ENCODE data around the gene YPEL1.

YPEL1 gene, protein sequence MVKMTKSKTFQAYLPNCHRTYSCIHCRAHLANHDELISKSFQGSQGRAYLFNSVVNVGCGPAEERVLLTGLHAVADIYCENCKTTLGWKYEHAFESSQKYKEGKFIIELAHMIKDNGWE

GRCh38 chr22:21735200-21736083 is at the start of gene YPEL1:
TSS of gene YPEL1 (minus strand) at chr22:21735794. CDS start at chr22:21710744, 25,050 bp downstream.
- DNase-seq (ENCODE audit: low read depth): peak; percentile 89

GRCh38 chr22:21780259-21780658 is 44.7 kb upstream of the YPEL1 start:
- DNase-seq (ENCODE audit: low read depth): no peak

- no peak for DNase-seq (ENCODE audit: low read depth)
Measured at GRCh38 chr22:21779444-21779843, 43.9 kb upstream of the YPEL1 start.

GRCh38 chr22:21778705-21779363 is 43.2 kb upstream of the YPEL1 start:
- no peak for DNase-seq (ENCODE audit: low read depth)

DNA sequence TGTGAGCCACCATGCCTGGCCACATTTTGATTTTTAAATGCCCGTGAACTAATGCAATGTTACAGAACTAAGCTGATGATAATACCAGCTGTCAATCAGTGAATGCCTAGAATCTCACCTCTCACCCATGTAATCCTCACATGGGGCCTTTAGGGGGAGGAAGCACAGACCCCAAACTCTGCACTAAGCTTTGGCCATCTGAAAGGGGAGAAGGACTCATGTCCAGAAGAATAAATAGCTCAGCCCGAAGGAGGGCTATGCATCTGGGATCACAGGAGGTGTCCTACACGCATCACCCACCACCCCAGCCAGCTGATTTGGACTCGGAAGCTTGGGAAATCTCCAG is 36.0 kb upstream of the YPEL1 start:
- DNase-seq (ENCODE audit: low read depth): no peak

DNA sequence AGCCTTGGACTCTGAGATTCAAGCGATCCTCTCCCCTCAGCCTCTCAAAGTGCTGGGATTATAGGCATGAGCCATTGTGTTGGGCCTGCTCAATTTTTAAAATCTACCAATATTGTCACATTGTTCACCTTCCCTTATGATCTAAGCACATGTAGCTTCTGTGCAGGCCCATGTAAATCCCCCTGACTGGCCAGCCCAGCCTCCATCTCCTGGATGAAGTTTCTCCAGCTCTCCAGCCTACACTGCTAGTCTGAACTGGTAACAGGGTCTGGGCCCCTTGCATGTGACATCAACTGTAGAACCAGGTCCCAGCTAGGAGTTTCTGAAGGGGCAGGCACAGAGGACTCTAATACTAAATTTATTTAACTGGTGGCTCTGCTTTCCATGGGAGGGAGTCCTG is 32.8 kb upstream of the YPEL1 start:
- no peak for DNase-seq (ENCODE audit: low read depth)

DNA sequence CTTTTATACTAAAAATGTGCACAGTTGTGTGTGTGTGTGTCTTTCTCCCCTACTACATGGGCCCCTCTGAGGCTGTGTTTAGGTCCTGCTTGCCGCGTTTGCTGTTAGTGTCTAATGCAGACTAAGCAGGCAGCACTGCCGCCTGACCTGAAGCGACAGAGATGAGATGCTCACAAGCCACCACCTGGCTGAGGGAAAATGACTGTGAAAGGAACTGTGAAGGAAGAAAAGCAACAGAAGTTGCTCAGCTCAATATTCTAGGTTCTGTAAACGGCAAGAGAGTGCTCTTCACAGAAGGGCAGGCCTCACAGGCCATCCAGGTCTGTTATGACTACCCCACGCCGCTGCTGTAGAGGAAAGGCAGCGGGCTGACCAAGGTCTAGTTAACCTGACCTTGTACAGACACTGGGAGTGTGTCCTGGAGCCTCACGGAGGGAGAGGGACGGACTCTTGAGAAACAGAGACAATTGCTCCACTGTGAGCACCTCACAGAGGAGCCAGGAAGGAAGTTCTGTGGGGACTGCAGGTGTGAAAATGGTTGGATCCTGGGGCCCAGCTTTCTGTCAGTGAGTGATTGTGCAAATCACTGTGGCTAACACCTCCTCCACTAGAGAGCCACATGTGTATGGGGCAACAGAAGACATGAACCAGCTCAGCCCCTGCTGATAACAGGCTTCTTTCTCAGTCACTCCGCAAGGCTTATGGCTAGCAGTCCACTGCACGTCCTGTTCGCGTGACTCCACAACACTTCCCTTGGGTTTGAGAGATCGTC is 31.3 kb upstream of the YPEL1 start:
- no peak for DNase-seq (ENCODE audit: low read depth)

- DNase-seq (ENCODE audit: low read depth): no peak
Measured at GRCh38 chr22:21765909-21766529, 30.4 kb upstream of the YPEL1 start.

DNA sequence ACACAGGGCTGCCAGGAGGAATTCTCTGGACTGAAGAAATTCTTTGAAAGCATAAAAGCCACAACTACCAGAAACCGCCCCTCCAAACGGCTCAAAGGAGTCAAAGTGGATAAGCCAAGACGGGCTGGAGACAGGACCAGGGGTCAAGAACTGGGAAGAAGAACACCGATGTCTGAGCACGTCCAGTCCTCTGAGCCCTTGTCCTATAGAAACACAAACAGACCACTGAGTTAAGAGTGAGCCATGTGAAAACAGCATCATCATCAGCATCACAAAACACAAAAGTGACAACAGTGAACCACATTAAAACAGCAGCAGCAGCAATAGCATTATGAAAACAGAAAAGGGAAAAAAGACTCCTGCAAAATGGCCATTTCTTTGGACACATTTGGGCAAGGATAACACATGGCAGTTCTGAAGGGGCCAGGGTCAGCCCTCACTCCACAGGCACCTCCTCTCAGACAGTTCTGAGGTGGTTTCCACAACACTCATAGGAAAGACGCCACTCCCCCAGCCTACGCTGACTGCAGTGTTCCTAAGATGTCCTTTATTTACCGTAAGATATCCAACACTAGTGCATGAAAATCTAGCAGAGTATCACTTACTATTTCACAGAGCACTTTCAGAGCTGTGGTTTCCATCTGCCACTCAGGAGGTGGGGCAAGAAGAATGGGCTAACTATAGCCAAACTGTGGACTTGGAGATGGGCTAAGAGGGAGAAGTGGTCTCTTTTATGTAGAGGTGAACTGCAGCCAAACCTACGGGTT is 28.6 kb upstream of the YPEL1 start:
- no peak for DNase-seq (ENCODE audit: low read depth)

GRCh38 chr22:21762712-21763581 is 27.4 kb upstream of the YPEL1 start:
- DNase-seq (ENCODE audit: low read depth): no peak

- no peak for DNase-seq (ENCODE audit: low read depth)
Measured at GRCh38 chr22:21761994-21762680, 26.5 kb upstream of the YPEL1 start.

DNA sequence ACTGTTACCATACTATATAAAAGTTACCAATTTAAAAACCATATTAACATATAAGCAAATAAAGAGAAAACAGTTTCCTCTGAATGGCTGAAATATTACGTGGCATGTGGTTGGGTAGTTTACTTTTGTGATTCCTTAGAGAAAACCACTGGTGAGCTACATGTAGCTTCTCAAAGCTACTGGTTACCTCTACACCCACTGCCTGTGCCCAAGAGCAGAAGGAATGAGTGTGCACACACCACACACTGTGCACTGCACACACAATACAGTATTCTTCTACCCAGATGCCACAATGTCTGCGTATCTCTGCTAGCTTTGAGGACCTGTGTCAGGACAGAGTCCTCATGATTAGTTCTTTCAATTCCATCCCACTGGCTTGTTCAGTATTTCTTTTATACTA is 25.5 kb upstream of the YPEL1 start:
- DNase-seq (ENCODE audit: low read depth): no peak

DNA sequence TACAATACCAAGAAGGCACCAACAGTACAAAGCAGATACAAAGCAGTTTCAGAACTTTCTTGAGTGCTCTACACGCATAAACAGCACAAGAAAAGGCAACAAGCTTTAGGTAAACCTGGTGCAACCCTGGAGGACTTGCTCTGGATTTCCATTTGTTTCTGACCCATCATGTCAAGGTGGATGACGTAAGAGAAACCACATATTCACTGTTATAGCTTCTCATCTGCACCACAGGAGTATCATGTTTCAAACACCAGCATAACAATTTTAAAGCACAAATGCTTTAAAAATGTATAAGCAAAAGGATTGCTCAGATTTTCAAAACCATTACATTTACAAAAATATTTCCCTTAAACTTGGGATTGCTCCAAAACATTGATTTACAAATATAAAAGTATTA is 25.0 kb upstream of the YPEL1 start:
- no peak for DNase-seq (ENCODE audit: low read depth)

GRCh38 chr22:21759646-21760376 is 24.2 kb upstream of the YPEL1 start:
- no peak for DNase-seq (ENCODE audit: low read depth)

- no peak for DNase-seq (ENCODE audit: low read depth)
Measured at GRCh38 chr22:21759093-21759492, 23.5 kb upstream of the YPEL1 start.

DNA sequence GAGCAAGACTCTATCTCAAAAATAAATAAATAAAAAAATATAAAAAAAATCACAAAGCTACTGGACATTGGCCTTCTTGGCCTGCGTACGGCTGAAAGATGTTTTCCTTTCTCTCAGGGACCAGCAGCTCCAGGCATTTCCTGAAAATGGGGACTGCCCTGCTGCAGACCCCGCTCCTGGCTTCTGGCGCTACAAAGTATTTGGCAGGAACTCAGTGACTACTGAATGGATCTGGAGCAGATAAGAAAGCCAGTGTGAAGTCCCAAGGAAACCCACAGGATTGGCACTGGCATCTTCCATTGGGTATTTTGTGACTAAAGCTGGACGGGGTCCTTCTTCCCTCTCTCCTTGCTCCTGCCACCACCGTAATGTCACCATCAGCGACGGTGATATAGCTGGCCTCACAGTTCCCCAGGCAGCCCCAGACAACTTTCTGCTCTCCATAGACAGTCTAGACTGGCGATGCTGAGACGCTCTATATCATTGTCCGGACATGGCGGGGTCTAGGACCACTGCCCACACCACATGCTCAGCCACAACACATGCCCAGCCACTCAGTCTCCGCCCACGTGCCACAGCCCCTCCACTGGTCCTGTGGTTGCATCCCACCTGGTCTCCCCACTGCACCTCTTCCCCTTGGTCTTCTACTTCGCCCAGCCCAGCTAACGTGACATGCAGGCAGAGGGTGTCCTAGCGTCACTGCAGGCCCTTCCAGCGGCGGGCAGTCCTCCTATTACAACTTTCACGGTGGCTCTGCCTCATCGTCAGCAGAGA is 22.7 kb upstream of the YPEL1 start:
- DNase-seq (ENCODE audit: low read depth): no peak

DNA sequence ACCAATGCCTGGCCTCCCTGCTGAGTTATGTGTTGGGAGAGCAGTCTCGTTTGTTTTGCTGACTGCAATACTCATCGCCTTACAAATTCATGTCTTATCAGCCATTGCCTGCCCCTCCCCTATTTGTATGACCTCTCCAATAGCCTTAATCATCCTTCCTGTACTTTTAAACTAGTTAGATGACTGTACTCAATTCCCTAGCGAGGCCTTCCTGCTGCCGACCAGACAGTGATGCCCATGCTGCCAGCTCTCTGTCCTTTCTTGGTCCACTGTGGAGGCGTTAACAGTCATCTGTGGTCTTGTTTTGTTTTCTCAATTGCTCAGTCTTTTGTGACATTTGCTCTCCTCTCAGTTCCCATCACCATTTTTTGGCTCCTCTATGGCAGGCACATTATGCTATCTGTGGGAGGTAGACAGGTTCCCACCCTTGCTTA is 20.3 kb upstream of the YPEL1 start:
- DNase-seq (ENCODE audit: low read depth): no peak

GRCh38 chr22:21754523-21754922 is 18.9 kb upstream of the YPEL1 start:
- peak; percentile 52 for DNase-seq (ENCODE audit: low read depth)
